ENCODE results near the gene PABPC1L. TPM values are rescaled to one million over a fixed set of nuclear protein-coding genes. Genes with fewer than 3 reads are reported as not detected.

PABPC1L gene
- total RNA-seq, 1 experiment from 2014 or later: 127 TPM

GRCh38 chr20:44912189-44912588, 2.3 kb downstream of the PABPC1L start:
- DNase-seq (ENCODE audit: low read depth, low spot score): no peak
- ChIA-PET POLR2A (no interaction called here), CTCF (no interaction called here), RAD21 (ENCODE audit: low non-redundant PET in 1 of 2, low total read pairs in 2 of 2, uncharacterized antibody in 2 of 2, unreplicated experiment in 2 of 2) (no interaction called here)
- Histone ChIP-seq H3K9me3 (ENCODE audit: control insufficient read depth in 1 of 2, insufficient read depth in 1 of 2, low read depth in 1 of 2, low read length in 2 of 2) (no peaks in the 10 kb centered on the region), H2AFZ (ENCODE audit: low read depth, low read length, poor library complexity, severe bottlenecking) (no peak overlapping the region), H3K4me3 (replicated peaks in 1 of 2; ENCODE audit: low read depth in 1 of 2, low read length in 2 of 2) (no peak overlapping the region), H4K20me1 (ENCODE audit: insufficient read depth) (no peaks in the 10 kb centered on the region), H3K9me2 (ENCODE audit: insufficient read depth) (no peaks in the 10 kb centered on the region), H3K27ac (ENCODE audit: low read depth, low read length) (peak overlapping the region; percentile 3; the same call in 1 of the 2 replicates), H3K27me3 (ENCODE audit: insufficient read depth, low read length) (no peaks in the 10 kb centered on the region), H3K36me3 (ENCODE audit: control insufficient read depth in 1 of 2, insufficient read depth in 2 of 2, low read length in 2 of 2) (peaks cover 30 to 33% of the 10 kb centered on the region in 2 experiments; a peak in 3 of 4 replicates), H3K4me2 (ENCODE audit: low read length) (no peak overlapping the region), H3K4me1 (ENCODE audit: control insufficient read depth in 1 of 2, insufficient read depth in 2 of 2, low read length in 2 of 2) (peaks cover 12 to 17% of the 10 kb centered on the region in 2 experiments; a peak in 3 of 4 replicates), H3K9ac (ENCODE audit: low read length) (no peak overlapping the region), H3K79me2 (ENCODE audit: insufficient read depth, low read length) (peaks cover 21% of the 10 kb centered on the region)
- no TSS peak for BruUV-seq (replicated peaks)
- intact Hi-C loops (cut with micrococcal nuclease): no loop called here
- ATAC-seq: no peak
- TF ChIP-seq JUND (IDR thresholded peaks at IDR 0.05): no peak
- no peak for TF ChIP-seq TCF7L2 (IDR thresholded peaks at IDR 0.05; ENCODE audit: borderline replicate concordance, extremely low read depth, insufficient read depth, insufficient read length)
- no peak; the same call in 1 of the 2 replicates for TF ChIP-seq POLR2AphosphoS5 (IDR thresholded peaks at IDR 0.05; ENCODE audit: low read depth, low read length)
- TF ChIP-seq ZFX (IDR thresholded peaks at IDR 0.05): no peak
- no peak for TF ChIP-seq SIN3A (IDR thresholded peaks at IDR 0.05; ENCODE audit: low read depth)
- TF ChIP-seq CEBPB (IDR thresholded peaks at IDR 0.05; ENCODE audit: low read depth): no peak
- TF ChIP-seq SRF (IDR thresholded peaks at IDR 0.05; ENCODE audit: low read depth): no peak
- TF ChIP-seq CBX3 (IDR thresholded peaks at IDR 0.05; ENCODE audit: low read depth): no peak
- no peak for TF ChIP-seq SP1 (IDR thresholded peaks at IDR 0.05; ENCODE audit: low read depth)
- TF ChIP-seq EZH2 (IDR thresholded peaks at IDR 0.05): no peak
- TF ChIP-seq CTCF (IDR thresholded peaks at IDR 0.05 in 2 of 3, conservative IDR thresholded peaks at IDR 0.05 in 1 of 3; ENCODE audit: borderline replicate concordance in 1 of 3, insufficient read depth in 1 of 3, low read depth in 2 of 3, low read length in 2 of 3): no peak
- TF ChIP-seq EGR1 (IDR thresholded peaks at IDR 0.05; ENCODE audit: low read depth): no peak
- no peak for TF ChIP-seq EZH2phosphoT487 (IDR thresholded peaks at IDR 0.05; ENCODE audit: borderline replicate concordance)
- no peak for TF ChIP-seq RAD21 (IDR thresholded peaks at IDR 0.05; ENCODE audit: low read depth)
- TF ChIP-seq YY1 (IDR thresholded peaks at IDR 0.05; ENCODE audit: extremely low read depth, insufficient replicate concordance, low read depth, low read length): no peak

Data from HCT116 (cell line).